Measurements from ENCODE around the gene OSBPL8. TPM values are rescaled to one million over a fixed set of nuclear protein-coding genes. Genes with fewer than 3 reads are reported as not detected.
"Not testable (repeated sequence)": the region's sequence is repeated elsewhere in the genome, so short reads cannot be mapped to it uniquely, and the experiment has no call there.

Gene OSBPL8
- total RNA-seq, 2 donors from 2014 or later, result 65.5 to 78.9 TPM

DNA sequence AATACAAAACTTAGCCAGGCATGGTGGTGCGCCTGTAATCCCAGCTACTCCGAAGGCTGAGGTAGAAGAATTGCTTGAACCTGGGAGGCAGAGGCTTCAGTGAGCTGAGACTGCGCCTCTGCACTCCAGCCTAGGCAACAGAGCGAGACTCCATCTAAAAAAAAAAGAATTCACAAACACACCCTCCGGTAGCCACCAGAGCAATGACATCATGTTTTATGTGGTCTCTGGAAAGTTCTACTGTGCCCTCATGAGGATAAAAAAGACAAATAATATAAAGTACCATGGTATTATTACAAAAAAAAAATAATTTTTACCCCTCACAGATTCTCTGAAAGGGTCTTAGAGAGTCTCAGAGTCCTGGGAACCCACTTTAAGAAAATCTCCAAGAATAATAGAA is 81.5 kb downstream of the OSBPL8 start:
- peaks cover 2% of the 10 kb centered on the region for H3K36me3 ChIP-seq
- ATAC-seq (ENCODE audit: insufficient number of reproducible peaks, low FRiP score, low read depth) (no peak), DNase-seq (ENCODE audit: low spot score) (no peak)
- H3K9me3 ChIP-seq, result no peaks in the 10 kb centered on the region
- H3K4me3 ChIP-seq, result no peak overlapping the region
- no peaks in the 10 kb centered on the region for H3K27me3 ChIP-seq (replicated peaks; ENCODE audit: insufficient read depth)
- TF ChIP-seq, protein P1, sequence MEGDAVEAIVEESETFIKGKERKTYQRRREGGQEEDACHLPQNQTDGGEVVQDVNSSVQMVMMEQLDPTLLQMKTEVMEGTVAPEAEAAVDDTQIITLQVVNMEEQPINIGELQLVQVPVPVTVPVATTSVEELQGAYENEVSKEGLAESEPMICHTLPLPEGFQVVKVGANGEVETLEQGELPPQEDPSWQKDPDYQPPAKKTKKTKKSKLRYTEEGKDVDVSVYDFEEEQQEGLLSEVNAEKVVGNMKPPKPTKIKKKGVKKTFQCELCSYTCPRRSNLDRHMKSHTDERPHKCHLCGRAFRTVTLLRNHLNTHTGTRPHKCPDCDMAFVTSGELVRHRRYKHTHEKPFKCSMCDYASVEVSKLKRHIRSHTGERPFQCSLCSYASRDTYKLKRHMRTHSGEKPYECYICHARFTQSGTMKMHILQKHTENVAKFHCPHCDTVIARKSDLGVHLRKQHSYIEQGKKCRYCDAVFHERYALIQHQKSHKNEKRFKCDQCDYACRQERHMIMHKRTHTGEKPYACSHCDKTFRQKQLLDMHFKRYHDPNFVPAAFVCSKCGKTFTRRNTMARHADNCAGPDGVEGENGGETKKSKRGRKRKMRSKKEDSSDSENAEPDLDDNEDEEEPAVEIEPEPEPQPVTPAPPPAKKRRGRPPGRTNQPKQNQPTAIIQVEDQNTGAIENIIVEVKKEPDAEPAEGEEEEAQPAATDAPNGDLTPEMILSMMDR (IDR thresholded peaks at IDR 0.05), result no peak
- H3K27ac ChIP-seq, result no peak overlapping the region
- H3K4me1 ChIP-seq (ENCODE audit: control insufficient read depth in 1 of 2, low read depth in 2 of 2), result no peaks in the 10 kb centered on the region

DNA sequence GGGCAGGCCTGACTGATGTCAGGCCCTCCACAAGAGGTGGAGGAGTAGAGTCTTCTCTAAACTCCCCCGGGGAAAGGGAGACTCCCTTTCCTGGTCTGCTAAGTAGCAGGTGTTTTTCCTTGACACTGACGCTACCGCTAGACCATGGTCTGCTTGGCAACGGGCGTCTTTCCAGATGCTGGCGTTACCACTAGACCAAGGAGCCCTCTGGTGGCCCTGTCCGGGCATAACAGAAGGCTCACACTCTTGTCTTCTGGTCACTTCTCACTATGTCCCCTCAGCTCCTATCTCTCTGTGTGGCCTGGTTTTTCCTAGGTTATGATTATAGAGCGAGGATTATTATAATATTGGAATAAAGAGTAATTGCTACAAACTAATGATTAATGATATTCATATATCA is 86.7 kb downstream of the OSBPL8 start:
- not testable (repeated sequence) for H3K4me3 ChIP-seq; DNase-seq (ENCODE audit: low spot score); ATAC-seq (ENCODE audit: insufficient number of reproducible peaks, low FRiP score, low read depth); H3K9me3 ChIP-seq; H3K27ac ChIP-seq; H3K36me3 ChIP-seq; H3K27me3 ChIP-seq (replicated peaks; ENCODE audit: insufficient read depth)
- peaks cover 9 to 23% of the 10 kb centered on the region in 2 donors for H3K4me1 ChIP-seq (ENCODE audit: control insufficient read depth in 1 of 2, low read depth in 2 of 2)

DNA sequence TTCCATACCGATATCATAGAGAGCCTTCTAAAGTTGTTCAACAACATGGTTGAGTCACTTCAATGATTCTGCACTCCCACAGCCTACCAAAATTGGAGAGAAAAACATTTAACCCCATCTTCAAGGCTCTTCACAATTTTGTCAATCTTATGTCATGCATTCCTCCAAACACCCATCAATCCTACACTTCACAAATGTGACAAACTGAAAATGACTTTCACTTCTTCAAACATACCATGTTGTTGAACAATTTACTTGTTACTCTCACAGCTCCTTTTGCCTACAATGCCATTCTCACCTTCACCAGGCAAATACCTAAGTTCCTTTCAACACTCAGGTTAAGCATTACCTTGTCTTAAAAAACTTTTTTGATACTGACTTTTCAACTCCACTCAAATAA is 88.0 kb downstream of the OSBPL8 start:
- no peaks in the 10 kb centered on the region for H3K9me3 ChIP-seq
- ATAC-seq (ENCODE audit: insufficient number of reproducible peaks, low FRiP score, low read depth) (no peak), DNase-seq (ENCODE audit: low spot score) (no peak)
- H3K4me3 ChIP-seq, result no peak overlapping the region
- H3K27ac ChIP-seq, result no peak overlapping the region
- H3K36me3 ChIP-seq, result no peaks in the 10 kb centered on the region
- no peaks in the 10 kb centered on the region for H3K27me3 ChIP-seq (replicated peaks; ENCODE audit: insufficient read depth)
- TF ChIP-seq, protein P1 (IDR thresholded peaks at IDR 0.05), result no peak
- peaks cover 9 to 23% of the 10 kb centered on the region in 2 donors for H3K4me1 ChIP-seq (ENCODE audit: control insufficient read depth in 1 of 2, low read depth in 2 of 2)

DNA sequence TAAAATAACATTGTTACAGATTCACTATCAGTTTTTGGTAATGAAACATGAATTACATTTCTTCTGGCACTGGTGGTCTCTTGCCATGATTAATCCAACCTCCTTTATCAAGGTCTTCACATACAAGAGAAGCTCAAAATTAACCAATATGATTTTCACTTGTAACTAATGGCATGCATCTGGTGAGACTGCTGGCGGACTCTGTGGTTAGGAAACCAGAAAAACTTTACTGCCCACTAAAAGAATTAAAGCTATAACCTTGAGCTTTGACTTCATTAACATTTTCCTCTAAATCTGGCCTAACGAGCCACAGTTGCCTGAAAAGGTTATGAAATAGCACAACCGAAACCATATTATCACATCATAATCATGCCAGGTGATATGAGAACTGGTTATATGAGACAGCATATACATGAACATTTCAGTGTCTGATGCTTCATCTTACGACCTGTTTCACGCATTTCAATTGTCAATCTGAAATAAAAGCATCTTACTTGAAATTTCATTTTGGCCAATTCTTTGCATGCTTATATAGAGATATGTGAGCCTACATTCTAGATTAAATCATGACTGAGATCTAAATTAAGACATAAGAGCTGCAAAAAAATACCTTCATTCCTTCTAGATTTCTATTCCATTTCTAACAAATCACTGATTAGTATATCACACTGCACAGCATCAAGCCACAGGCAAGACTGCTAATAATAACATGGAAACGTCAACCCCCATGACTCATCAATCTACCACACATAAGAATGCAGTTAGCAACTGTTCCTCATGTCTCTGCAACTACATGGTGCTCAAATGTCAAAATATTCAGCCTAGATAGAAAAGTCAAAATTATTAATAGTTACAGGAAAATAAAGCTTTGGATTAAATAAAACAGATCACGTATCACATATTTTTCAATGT is 89.3 kb downstream of the OSBPL8 start:
- Histone ChIP-seq H3K9me3 (no peaks in the 10 kb centered on the region), H3K27ac (peak overlapping the region in 1 of 2 donors; percentile 2), H3K36me3 (no peaks in the 10 kb centered on the region), H3K27me3 (replicated peaks; ENCODE audit: insufficient read depth) (no peaks in the 10 kb centered on the region), H3K4me3 (no peak overlapping the region), H3K4me1 (ENCODE audit: control insufficient read depth in 1 of 2, low read depth in 2 of 2) (peaks cover 9 to 23% of the 10 kb centered on the region in 2 donors)
- TF ChIP-seq, protein P1 (IDR thresholded peaks at IDR 0.05), result no peak
- peak; percentile 17 for DNase-seq (ENCODE audit: low spot score)
- ATAC-seq (ENCODE audit: insufficient number of reproducible peaks, low FRiP score, low read depth), result no peak

DNA sequence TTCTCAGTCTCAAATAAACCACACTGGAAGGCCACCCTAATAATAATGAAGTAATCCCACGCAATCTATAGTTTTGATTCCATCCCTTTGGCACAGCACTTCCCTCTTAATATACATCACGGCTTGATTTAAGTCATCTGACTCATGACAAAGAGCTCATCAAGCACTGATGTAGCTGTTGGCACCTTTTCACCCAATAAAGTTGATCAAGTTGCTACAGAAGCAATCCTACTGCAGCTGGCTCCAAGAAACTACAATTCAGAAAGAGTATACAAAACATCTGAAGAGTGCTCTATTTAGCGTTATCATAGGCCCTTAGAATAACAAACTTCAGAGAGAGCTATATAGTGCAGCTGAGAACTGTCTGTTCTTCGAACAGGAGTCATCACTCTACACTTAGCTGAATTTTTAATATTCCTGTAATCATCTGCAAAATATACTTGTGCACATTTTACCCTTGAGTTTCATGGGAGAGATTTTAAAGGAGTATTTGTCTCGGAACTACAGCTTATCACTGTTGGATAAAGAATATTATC is 94.9 kb downstream of the OSBPL8 start:
- DNase-seq (ENCODE audit: low spot score) (no peak), ATAC-seq (ENCODE audit: insufficient number of reproducible peaks, low FRiP score, low read depth) (no peak)
- Histone ChIP-seq H3K27me3 (replicated peaks; ENCODE audit: insufficient read depth) (no peaks in the 10 kb centered on the region), H3K9me3 (no peaks in the 10 kb centered on the region), H3K36me3 (no peaks in the 10 kb centered on the region), H3K27ac (no peak overlapping the region), H3K4me1 (ENCODE audit: control insufficient read depth in 1 of 2, low read depth in 2 of 2) (peaks cover 3 to 14% of the 10 kb centered on the region in 2 donors), H3K4me3 (no peak overlapping the region)
- TF ChIP-seq, protein P1 (IDR thresholded peaks at IDR 0.05), result no peak
